NCI-H2196 (cell line): ENCODE measurements around the gene EPO.
A peak's percentile ranks its signal among the peaks of the same experiment; 100 is the strongest.
"Not testable (repeated sequence)": the region's sequence is repeated elsewhere in the genome, so short reads cannot be mapped to it uniquely, and the experiment has no call there.

Experiments used
- DNase-seq: peaks from one replicate; lab custom pipeline; 2025; ENCODE audit not compliant: unreplicated experiment; lab: John Stamatoyannopoulos, UW

Gene EPO

DNA sequence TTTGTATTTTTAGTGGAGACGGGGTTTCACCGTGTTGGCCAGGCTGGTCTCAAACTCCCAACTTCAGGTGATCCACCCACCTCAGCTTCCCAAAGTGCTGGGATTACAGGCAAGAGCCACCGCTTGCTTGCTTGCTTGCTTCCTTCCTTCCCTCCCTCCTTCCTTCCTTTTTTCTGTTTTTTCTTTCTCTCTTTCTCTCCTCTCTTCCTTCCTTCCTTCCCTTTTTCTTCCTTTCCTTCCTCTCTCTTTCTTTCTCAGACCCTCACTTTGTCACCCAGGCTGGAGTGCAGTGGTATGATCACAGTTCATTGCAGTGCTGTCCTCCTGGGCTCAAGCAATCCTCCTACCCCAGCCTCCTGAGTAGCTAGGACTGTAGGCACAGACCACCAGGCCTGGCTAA, 19.2 kb upstream of the EPO start:
- not testable (repeated sequence) for DNase-seq

GRCh38 chr7:100705320-100705752, 14.9 kb upstream of the EPO start:
- DNase-seq, result peak; percentile 73

GRCh38 chr7:100705753-100706671, 14.3 kb upstream of the EPO start, which contains the start of gene POP7:
TSS of gene POP7 (plus strand) at chr7:100706121. CDS start at chr7:100706831, 710 bp downstream.
- peak; percentile 100 for DNase-seq

DNA sequence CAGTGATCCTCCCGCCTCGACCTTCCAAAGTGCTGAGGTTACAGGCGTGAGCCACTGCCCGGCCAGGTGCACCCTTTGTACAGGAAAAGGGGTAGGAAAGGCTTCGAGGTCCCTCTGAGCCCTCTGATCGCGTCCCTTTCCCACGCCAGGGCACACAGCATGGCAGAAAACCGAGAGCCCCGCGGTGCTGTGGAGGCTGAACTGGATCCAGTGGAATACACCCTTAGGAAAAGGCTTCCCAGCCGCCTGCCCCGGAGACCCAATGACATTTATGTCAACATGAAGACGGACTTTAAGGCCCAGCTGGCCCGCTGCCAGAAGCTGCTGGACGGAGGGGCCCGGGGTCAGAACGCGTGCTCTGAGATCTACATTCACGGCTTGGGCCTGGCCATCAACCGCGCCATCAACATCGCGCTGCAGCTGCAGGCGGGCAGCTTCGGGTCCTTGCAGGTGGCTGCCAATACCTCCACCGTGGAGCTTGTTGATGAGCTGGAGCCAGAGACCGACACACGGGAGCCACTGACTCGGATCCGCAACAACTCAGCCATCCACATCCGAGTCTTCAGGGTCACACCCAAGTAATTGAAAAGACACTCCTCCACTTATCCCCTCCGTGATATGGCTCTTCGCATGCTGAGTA, 13.5 kb upstream of the EPO start:
- no peak for DNase-seq

DNA sequence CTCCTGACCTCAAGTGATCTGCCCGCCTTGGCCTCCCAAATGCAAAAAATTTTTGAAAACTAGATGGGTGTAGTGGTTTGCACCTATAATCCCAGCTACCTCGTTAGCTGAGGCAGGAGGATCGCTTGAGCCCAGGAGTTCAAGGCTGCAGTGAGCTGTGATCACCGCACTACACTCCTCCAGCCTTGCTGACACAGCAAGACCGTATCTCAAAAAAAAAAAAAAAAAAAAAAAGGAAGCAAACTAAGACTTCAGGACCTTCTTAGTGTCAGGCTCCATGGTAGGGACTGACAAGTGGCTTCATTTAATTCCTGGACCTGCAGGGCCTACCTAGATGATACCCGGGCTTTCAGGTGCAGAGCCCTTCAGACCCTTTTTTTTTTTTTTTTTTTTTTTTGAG, 11.9 kb upstream of the EPO start:
- no peak for DNase-seq

- DNase-seq, result no peak
Observed at GRCh38 chr7:100710452-100710851, 9.8 kb upstream of the EPO start.

- DNase-seq, result no peak
Observed at GRCh38 chr7:100711369-100711768, 8.9 kb upstream of the EPO start.

GRCh38 chr7:100714725-100715124, 5.5 kb upstream of the EPO start:
- DNase-seq, result no peak

GRCh38 chr7:100717073-100717472, 3.2 kb upstream of the EPO start:
- not testable (repeated sequence) for DNase-seq

DNA sequence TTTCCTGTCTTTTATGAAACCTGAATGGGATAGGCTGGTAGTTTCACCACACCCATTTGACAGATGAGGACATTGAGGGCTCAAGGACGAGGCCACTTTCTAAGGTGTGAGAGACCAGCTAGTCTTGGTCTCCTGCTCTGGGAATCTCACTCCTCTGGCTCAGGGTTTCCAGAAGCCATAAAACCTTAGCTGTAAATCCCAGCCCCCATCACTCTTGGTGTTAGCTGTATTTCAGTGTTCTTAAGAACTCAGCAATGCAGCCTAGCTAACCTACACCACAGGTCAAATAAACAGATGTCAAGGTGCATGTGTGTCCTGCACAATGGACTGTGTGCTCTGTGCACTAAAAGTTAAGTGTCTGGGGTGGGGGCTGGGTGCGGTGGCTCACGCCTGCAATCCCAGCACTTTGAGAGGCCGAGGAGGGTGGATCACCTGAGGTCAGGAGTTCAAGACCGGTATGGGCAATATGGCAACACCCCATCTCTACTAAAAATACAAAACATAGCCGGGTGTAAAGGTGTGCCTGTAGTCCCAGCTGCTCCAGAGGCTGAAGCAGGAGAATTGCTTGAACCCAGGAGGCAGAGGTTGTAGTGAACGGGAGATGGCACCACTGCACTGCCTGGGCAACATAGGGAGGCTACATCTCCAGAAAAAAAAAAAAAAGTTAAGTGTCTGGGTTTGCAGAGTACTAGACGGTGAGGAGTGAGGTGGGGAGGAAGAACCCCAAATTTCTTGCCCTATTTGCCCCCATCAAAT, 567 bp upstream of the EPO start:
- no peak for DNase-seq

- no peak for DNase-seq
Observed at GRCh38 chr7:100720671-100721504, 620 bp downstream of the EPO start.

DNA sequence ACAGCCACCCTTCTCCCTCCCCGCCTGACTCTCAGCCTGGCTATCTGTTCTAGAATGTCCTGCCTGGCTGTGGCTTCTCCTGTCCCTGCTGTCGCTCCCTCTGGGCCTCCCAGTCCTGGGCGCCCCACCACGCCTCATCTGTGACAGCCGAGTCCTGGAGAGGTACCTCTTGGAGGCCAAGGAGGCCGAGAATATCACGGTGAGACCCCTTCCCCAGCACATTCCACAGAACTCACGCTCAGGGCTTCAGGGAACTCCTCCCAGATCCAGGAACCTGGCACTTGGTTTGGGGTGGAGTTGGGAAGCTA, 1.2 kb downstream of the EPO start:
- no peak for DNase-seq

DNA sequence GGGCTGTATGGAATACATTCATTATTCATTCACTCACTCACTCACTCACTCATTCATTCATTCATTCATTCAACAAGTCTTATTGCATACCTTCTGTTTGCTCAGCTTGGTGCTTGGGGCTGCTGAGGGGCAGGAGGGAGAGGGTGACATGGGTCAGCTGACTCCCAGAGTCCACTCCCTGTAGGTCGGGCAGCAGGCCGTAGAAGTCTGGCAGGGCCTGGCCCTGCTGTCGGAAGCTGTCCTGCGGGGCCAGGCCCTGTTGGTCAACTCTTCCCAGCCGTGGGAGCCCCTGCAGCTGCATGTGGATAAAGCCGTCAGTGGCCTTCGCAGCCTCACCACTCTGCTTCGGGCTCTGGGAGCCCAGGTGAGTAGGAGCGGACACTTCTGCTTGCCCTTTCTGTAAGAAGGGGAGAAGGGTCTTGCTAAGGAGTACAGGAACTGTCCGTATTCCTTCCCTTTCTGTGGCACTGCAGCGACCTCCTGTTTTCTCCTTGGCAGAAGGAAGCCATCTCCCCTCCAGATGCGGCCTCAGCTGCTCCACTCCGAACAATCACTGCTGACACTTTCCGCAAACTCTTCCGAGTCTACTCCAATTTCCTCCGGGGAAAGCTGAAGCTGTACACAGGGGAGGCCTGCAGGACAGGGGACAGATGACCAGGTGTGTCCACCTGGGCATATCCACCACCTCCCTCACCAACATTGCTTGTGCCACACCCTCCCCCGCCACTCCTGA, 2.4 kb downstream of the EPO start:
- no peak for DNase-seq

GRCh38 chr7:100723732-100724275, 3.5 kb downstream of the EPO start:
- no peak for DNase-seq

DNA sequence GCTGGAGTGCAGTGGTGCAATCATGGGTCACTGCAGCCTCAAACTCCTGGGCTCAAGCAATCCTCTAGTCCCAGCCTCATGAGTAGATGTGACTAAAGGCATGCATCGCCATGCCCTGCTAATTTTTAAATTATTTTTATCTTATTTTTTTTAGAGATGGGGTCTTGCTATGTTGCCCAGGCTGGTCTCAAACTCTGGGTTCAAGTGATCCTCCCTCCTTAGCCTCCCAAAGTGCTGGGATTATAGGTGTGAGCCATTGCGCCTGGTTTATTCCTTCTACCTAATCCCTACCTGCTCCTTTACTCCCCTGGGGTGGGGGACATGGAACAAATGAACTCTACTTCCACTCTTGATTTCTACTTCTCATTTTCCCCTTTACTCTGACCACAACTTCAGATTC, 4.1 kb downstream of the EPO start:
- not testable (repeated sequence) for DNase-seq

- no peak for DNase-seq
Observed at GRCh38 chr7:100726996-100727761, 6.9 kb downstream of the EPO start.

- no peak for DNase-seq
Observed at GRCh38 chr7:100728196-100728595, 7.9 kb downstream of the EPO start.

DNA sequence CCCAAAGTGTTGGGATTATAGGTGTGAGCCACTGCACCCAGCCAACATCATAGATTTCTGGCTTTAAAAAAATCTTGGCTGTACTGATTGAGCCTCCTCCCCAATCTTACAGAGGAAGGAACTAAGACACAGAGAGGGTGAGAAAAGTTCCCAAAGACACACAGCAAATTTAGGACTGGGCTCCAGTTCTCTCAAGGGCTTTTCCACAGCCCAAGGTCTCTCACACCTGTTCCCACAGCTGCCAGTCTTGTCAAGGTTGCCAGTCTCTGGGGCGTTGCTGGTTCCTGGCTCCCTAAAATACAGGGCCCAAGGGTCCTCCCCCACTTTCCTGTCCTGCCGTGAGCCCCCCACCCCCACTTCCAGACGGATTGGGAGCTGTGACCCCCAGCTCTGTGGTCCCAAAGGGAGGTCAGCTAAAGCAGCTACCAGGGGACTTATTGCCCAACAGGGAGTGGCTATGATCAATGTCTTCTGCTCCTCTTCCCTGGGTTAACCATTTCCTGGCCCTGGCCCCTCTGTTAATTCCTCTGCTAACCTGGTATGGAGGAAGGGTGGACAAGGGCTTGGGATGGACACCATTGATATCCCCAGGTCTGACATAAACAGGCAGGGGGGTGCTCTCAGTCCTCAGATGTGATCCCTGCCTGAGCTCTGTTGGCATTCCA, 10.0 kb downstream of the EPO start:
- no peak for DNase-seq
